ENCODE results near the gene GALM.

The GALM gene

DNA sequence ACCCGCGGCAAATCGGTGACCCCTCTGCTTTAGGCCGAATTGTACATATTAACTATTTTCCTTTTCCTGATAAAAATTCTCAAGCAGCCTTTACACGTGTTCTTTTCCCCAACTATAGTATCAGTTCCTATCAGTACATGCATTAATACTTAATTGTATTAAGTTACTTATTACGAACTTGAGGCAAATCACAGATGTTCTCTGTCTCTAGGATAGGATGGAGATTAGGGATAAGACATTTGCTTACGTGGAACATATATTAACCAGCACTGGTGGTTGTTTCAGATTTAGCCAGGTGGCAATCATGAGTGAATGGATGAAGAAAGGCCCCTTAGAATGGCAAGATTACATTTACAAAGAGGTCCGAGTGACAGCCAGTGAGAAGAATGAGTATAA, 112.8 kb downstream of the GALM start:
- no peak for DNase-seq

- DNase-seq, result no peak
Observed at GRCh38 chr2:38783586-38783985, 117.7 kb downstream of the GALM start.

Data from central memory CD4-positive, alpha-beta T cell (primary cell).